H9 (cell line): ENCODE data around the gene LONP2. TPM values are rescaled to one million over a fixed set of nuclear protein-coding genes. Genes with fewer than 3 reads are reported as not detected.

Source experiments
- DNase-seq: peaks from one replicate; pipeline ENCODE4 v3.0.0-alpha.2; 2017
- H2AFZ ChIP-seq: one replicate; pipeline ENCODE4 v1.6.1; 2013; ENCODE audit warnings: mild to moderate bottlenecking, low read length, control low read depth, moderate library complexity
- H2AK5ac ChIP-seq: 2 replicates; pipeline ENCODE4 v1.6.1; 2013; ENCODE audit warnings: low read length, control low read depth, mixed read lengths; ENCODE audit not compliant: insufficient read length
- H2BK120ac ChIP-seq: one replicate; pipeline ENCODE4 v1.6.1; 2013; ENCODE audit warnings: low read depth, mild to moderate bottlenecking, low read length, control low read depth, inconsistent platforms; ENCODE audit not compliant: poor library complexity, severe bottlenecking
- H2BK12ac ChIP-seq: 2 replicates; pipeline ENCODE4 v1.6.1; 2013; ENCODE audit warnings: low read length, control low read depth, mixed read lengths, low read depth; ENCODE audit not compliant: insufficient read length
- H2BK15ac ChIP-seq: 2 replicates; pipeline ENCODE4 v1.6.1; 2013; ENCODE audit warnings: low read depth, low read length, control low read depth
- H2BK20ac ChIP-seq: one replicate; pipeline ENCODE4 v1.6.1; 2013; ENCODE audit warnings: low read depth, mild to moderate bottlenecking, low read length, control low read depth, inconsistent platforms; ENCODE audit not compliant: poor library complexity, severe bottlenecking
- H2BK5ac ChIP-seq: 2 replicates; pipeline ENCODE4 v1.6.1; 2013; ENCODE audit warnings: low read length, control low read depth, mixed read lengths; ENCODE audit not compliant: insufficient read length
- H3K14ac ChIP-seq: 2 replicates; pipeline ENCODE4 v1.6.1; 2013; ENCODE audit warnings: low read length, control low read depth; ENCODE audit not compliant: insufficient read depth
- H3K18ac ChIP-seq: 2 replicates; pipeline ENCODE4 v1.6.1; 2013; ENCODE audit warnings: low read depth, mild to moderate bottlenecking, mixed read lengths, low read length, control low read depth; ENCODE audit not compliant: insufficient read length
- H3K23ac ChIP-seq: 2 replicates; pipeline ENCODE4 v1.6.1; 2013; ENCODE audit warnings: low read length, control low read depth, mixed read lengths, low read depth; ENCODE audit not compliant: insufficient read length
- H3K23me2 ChIP-seq: 2 replicates; pipeline ENCODE4 v1.6.1; 2013; ENCODE audit warnings: low read depth, mild to moderate bottlenecking, mixed read lengths, low read length, control low read depth; ENCODE audit not compliant: insufficient read length, poor library complexity, severe bottlenecking
- H3K27ac ChIP-seq: 2 replicates; pipeline ENCODE4 v1.5.1; 2013; ENCODE audit warnings: low read length, control low read depth, mixed read lengths, low read depth; ENCODE audit not compliant: insufficient read length
- H3K27me3 ChIP-seq: 2 replicates; pipeline ENCODE4 v1.6.1; 2013; ENCODE audit warnings: low read length, control low read depth, inconsistent platforms; ENCODE audit not compliant: insufficient read depth
- H3K4ac ChIP-seq: 2 replicates; pipeline ENCODE4 v1.6.1; 2013; ENCODE audit warnings: low read depth, mild to moderate bottlenecking, control low read depth, inconsistent platforms, low read length, moderate library complexity
- H3K4me1 ChIP-seq: 2 replicates; pipeline ENCODE4 v1.6.1; 2013; ENCODE audit warnings: low read length, control low read depth, inconsistent platforms; ENCODE audit not compliant: insufficient read depth
- H3K4me2 ChIP-seq: 2 replicates; pipeline ENCODE4 v1.6.1; 2013; ENCODE audit warnings: low read length, control low read depth, mixed read lengths; ENCODE audit not compliant: insufficient read length, insufficient read depth
- H3K56ac ChIP-seq: 2 replicates; pipeline ENCODE4 v1.6.1; 2013; ENCODE audit warnings: low read depth, mild to moderate bottlenecking, mixed read lengths, low read length, control low read depth; ENCODE audit not compliant: insufficient read length
- H3K79me1 ChIP-seq: 2 replicates; pipeline ENCODE4 v1.6.1; 2013; ENCODE audit warnings: low read depth, mild to moderate bottlenecking, moderate library complexity, low read length, control low read depth, inconsistent platforms; ENCODE audit not compliant: insufficient read depth, poor library complexity, severe bottlenecking
- H3K79me2 ChIP-seq: 2 replicates; pipeline ENCODE4 v1.6.1; 2013; ENCODE audit warnings: low read length, control low read depth, inconsistent platforms; ENCODE audit not compliant: insufficient read depth
- H3K9ac ChIP-seq: 2 replicates; pipeline ENCODE4 v1.6.1; 2013; ENCODE audit warnings: low read length, control low read depth, mixed read lengths; ENCODE audit not compliant: insufficient read length; ENCODE audit errors: extremely low read depth
- H3K9me3 ChIP-seq: one replicate; pipeline ENCODE4 v1.6.1; 2013; ENCODE audit warnings: low read depth, low read length, inconsistent platforms; ENCODE audit not compliant: control insufficient read depth
- H3T11ph ChIP-seq: one replicate; pipeline ENCODE4 v1.6.1; 2013; ENCODE audit warnings: mild to moderate bottlenecking, low read length, control low read depth, inconsistent platforms
- H4K20me1 ChIP-seq: one replicate; pipeline ENCODE4 v1.6.1; 2013; ENCODE audit not compliant: control insufficient read depth, insufficient read length, insufficient read depth
- H4K5ac ChIP-seq: 2 replicates; pipeline ENCODE4 v1.6.1; 2013; ENCODE audit warnings: low read depth, mild to moderate bottlenecking, mixed read lengths, low read length, control low read depth; ENCODE audit not compliant: insufficient read length
- H4K8ac ChIP-seq: replicated peaks from 2 replicates; pipeline ENCODE4 v1.6.1; 2013; ENCODE audit warnings: low read length, control low read depth, mixed read lengths, low read depth; ENCODE audit not compliant: insufficient read length
- H4K91ac ChIP-seq: 2 replicates; pipeline ENCODE4 v1.6.1; 2013; ENCODE audit warnings: low read depth, mild to moderate bottlenecking, moderate library complexity, mixed read lengths, low read length, control low read depth; ENCODE audit not compliant: insufficient read length
- H3K27ac Mint-ChIP-seq, 3 experiments: 2 replicates in 2 of 3; 3 replicates in 1 of 3; pipeline ENCODE4 v1.8.0; 2020 to 2021; ENCODE audit warnings: mixed read lengths in 3 of 3, mild to moderate bottlenecking in 1 of 3, moderate library complexity in 1 of 3
- H3K27me3 Mint-ChIP-seq: 2 replicates; pipeline ENCODE4 v1.8.0; 2021; ENCODE audit warnings: low read depth, mild to moderate bottlenecking, moderate library complexity, mixed read lengths
- H3K36me3 Mint-ChIP-seq, 3 experiments: 2 replicates in 2 of 3; 3 replicates in 1 of 3; pipeline ENCODE4 v1.8.0; 2020 to 2021; ENCODE audit warnings: low read depth in 3 of 3, mixed read lengths in 3 of 3; ENCODE audit not compliant: insufficient read depth in 1 of 3
- H3K4me1 Mint-ChIP-seq, 2 experiments: 2 replicates each; pipeline ENCODE4 v1.8.0; 2020; ENCODE audit warnings: mixed read lengths in 2 of 2
- H3K4me3 Mint-ChIP-seq, 2 experiments: 2 replicates in 1 of 2; 3 replicates in 1 of 2; pipeline ENCODE4 v1.8.0; 2020 to 2021; ENCODE audit warnings: mild to moderate bottlenecking in 2 of 2, mixed read lengths in 2 of 2, moderate library complexity in 1 of 2
- H3K9me3 Mint-ChIP-seq, 2 experiments: 2 replicates in 1 of 2; 3 replicates in 1 of 2; pipeline ENCODE4 v1.8.0; 2020; ENCODE audit warnings: mild to moderate bottlenecking in 2 of 2, mixed read lengths in 2 of 2, moderate library complexity in 1 of 2
- WGBS: extraction: QIAGEN DNeasy Blood & Tissue Kit; methylation state at CpG from one replicate; pipeline ENCODE4 v1.1.7; 2013; ENCODE audit warnings: missing lambda C conversion rate, low lambda C conversion rate, mixed read lengths; ENCODE audit not compliant: insufficient read length; ENCODE audit errors: extremely low coverage; 5-methylcytosine and 5-hydroxymethylcytosine counted together
- total RNA-seq: library from RNA; stranded (reverse); gene quantifications from 2 replicates; pipeline ENCODE4 v1.2.1, GENCODE V29; 2021
- TF ChIP-seq, protein P1 (sequence below): fragments of 200-600 bp; sonication (generic); conservative IDR thresholded peaks from 3 replicates; pipeline ENCODE4 v1.8.0; 2021; ENCODE audit warnings: antibody characterized with exemption, mild to moderate bottlenecking

Gene LONP2
- total RNA-seq, 1 experiment from 2014 or later = 27.8 TPM

DNA sequence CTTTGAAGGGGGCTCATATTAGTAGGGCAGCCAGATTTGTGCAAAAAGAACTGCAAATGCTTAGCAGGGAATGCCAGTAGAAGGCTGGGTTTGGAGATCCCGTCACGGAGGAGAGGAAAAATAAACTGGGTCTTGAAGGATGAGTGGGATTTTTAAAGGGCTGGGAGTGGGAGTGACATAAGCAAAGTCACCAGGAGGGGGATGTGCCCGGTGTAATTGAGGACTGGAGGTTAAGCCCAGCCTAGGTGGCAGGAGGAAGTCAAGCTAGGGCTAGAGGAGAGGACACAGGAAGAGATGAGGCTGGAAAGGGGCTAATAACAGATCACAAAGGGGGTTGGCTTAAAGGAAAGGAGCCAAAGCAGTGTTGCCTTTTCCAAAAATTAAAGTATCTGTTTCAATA lies 23.2 kb upstream of the LONP2 start:
- no peaks in the 10 kb centered on the region for H3K23me2 ChIP-seq
- TF ChIP-seq, protein P1, sequence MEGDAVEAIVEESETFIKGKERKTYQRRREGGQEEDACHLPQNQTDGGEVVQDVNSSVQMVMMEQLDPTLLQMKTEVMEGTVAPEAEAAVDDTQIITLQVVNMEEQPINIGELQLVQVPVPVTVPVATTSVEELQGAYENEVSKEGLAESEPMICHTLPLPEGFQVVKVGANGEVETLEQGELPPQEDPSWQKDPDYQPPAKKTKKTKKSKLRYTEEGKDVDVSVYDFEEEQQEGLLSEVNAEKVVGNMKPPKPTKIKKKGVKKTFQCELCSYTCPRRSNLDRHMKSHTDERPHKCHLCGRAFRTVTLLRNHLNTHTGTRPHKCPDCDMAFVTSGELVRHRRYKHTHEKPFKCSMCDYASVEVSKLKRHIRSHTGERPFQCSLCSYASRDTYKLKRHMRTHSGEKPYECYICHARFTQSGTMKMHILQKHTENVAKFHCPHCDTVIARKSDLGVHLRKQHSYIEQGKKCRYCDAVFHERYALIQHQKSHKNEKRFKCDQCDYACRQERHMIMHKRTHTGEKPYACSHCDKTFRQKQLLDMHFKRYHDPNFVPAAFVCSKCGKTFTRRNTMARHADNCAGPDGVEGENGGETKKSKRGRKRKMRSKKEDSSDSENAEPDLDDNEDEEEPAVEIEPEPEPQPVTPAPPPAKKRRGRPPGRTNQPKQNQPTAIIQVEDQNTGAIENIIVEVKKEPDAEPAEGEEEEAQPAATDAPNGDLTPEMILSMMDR = no peak
- no peak overlapping the region for H3K27ac ChIP-seq
- H4K91ac ChIP-seq = no peak overlapping the region
- H3K14ac ChIP-seq = no peak overlapping the region
- peak overlapping the region in 1 of 3 experiments; percentile 25; a peak in 1 of 7 replicates for H3K27ac Mint-ChIP-seq
- H4K5ac ChIP-seq = no peak overlapping the region
- H3K18ac ChIP-seq = no peak overlapping the region
- H3K27me3 Mint-ChIP-seq = no peaks in the 10 kb centered on the region; the same call in 1 of the 2 replicates
- no peak for DNase-seq
- no peaks in the 10 kb centered on the region for H3K9me3 ChIP-seq
- H3K4ac ChIP-seq = no peak overlapping the region
- no peak overlapping the region for H3K23ac ChIP-seq
- no peak overlapping the region for H2BK15ac ChIP-seq
- no peaks in the 10 kb centered on the region for H3K27me3 ChIP-seq
- H4K8ac ChIP-seq = no peak overlapping the region
- H2AK5ac ChIP-seq = no peak overlapping the region
- H3K56ac ChIP-seq = no peak overlapping the region
- H3K36me3 Mint-ChIP-seq = no peaks in the 10 kb centered on the region
- no peak overlapping the region for H2BK120ac ChIP-seq
- no peaks in the 10 kb centered on the region for H3K79me1 ChIP-seq
- no peaks in the 10 kb centered on the region for H3K4me1 ChIP-seq
- no peak overlapping the region for H3T11ph ChIP-seq
- H2BK5ac ChIP-seq = no peak overlapping the region
- no peaks in the 10 kb centered on the region for H3K4me1 Mint-ChIP-seq
- H3K4me3 Mint-ChIP-seq = no peak overlapping the region
- H2BK20ac ChIP-seq = no peak overlapping the region
- H2BK12ac ChIP-seq = no peak overlapping the region
- no peak overlapping the region for H3K9ac ChIP-seq
- H2AFZ ChIP-seq = no peak overlapping the region
- no peak overlapping the region for H3K4me2 ChIP-seq
- no peaks in the 10 kb centered on the region for H4K20me1 ChIP-seq
- H3K79me2 ChIP-seq = no peaks in the 10 kb centered on the region
- no CpG with 5 or more reads among the region's 3 CpGs for WGBS
- no peaks in the 10 kb centered on the region for H3K9me3 Mint-ChIP-seq
